GM12873 (cell line): ENCODE measurements around the gene FOSL2.

ENCODE experiments used
- CTCF ChIP-seq: IDR thresholded peaks from 2 replicates; pipeline ENCODE4 v1.5.1; 2012; ENCODE audit warnings: low read depth, mild to moderate bottlenecking, moderate library complexity, low read length, control low read depth; ENCODE audit not compliant: insufficient read depth; ENCODE audit errors: missing control alignments

FOSL2 gene

GRCh38 chr2:28368357-28368798, 24.3 kb upstream of the FOSL2 start:
- TF ChIP-seq CTCF = no peak

DNA sequence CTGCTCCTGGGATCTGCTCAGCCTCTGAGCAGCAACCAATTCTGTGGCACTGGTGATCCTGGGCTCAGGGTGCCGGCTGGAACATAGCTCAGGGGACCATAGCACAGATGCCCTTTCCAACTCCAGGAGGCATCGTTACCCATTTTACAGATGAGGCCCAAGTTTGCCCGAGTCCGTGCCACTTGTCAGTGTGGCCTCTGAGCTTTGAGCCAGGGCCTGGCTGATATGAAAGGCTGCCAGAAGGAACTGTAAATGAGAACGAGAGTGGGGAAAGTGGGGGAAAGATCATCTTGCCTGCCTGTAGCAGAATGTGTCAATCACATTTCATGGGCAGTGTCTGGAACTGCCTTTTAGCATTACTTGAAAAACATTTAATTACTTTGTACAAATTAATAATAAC, 23.3 kb upstream of the FOSL2 start:
- TF ChIP-seq CTCF = no peak

DNA sequence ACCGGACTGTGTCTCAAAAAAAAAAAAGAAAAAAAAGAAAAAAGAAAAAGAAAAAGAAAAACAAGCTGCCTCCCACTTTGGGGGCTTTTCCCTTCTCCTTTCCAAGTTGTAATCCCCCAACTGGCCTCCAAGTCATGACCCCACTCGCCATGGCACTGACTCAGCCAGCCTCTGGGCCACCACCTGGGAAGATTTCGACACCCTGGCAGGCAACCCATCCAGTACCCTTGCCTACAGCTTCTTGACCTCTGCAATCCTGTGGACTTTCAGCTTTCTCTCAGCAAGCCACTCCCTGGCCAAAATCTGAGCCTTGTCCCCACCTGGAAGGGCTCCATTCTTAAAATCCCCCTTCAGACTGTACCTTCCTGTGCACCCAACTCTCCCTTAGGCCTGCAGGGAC, 22.3 kb upstream of the FOSL2 start:
- no peak for TF ChIP-seq CTCF

DNA sequence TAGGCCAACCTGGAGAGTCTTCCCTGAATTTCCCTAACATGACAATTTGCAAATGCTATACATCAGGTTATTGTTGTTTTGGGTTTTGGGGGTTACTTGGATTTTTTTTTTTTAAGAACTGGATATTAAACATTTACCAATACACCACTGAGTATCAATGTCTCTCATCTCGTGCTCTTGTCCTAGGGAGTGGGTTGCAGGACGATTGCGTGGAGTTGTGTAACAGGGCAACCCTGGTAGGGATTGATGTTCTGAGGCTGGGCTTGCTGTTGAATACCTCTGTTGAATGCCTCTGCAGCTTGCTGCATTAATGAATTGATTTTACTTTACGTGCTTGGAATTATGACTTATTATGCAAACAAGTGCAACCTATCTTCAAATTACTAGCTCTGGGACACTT, 18.8 kb upstream of the FOSL2 start:
- no peak for TF ChIP-seq CTCF

DNA sequence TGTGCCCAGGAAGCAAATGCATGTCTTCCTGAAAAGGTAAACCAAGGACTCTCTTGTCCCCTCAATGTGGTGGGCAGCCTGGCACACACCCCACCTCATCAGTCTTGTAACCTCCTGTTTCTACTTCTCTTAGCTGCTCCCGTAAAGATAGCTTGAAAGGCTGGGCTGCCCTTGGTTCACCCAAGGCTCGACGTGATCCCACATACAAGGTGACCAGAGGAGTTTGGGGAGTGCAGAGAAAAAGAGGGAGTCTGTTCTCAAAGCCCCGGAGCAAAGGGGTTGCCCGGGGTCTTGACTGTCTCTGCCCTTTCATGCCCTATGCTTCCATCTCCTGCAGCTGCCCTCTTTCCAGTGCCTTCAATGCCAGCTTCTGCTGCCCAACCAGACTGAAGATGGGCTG, 18.3 kb upstream of the FOSL2 start:
- TF ChIP-seq CTCF = no peak

DNA sequence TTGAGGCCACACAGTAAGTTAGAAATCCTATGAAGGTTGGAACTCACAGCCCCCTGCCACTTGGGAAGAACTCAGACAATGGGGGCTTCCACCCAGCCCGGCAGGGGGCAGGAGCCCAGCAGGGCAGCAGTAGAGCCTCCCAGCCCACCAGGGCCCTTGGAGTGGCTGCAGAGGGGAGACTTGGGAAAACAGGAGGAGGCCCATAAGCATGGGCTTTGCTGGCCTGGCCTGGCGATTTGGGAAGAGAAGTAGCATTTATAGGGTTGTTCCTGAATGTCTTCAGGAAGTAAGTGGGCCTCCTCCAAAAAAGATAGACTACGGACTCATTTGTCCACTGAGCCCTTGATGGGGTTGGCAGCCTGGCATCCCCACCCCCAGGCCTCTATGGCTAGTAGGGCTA, 17.4 kb upstream of the FOSL2 start:
- no peak for TF ChIP-seq CTCF

GRCh38 chr2:28375742-28376631, 16.7 kb upstream of the FOSL2 start:
- TF ChIP-seq CTCF = no peak
